SK-N-SH (cell line): ENCODE results near the gene ZBTB5. TPM values are rescaled to one million over a fixed set of nuclear protein-coding genes. Genes with fewer than 3 reads are reported as not detected.

Experiments
- CTCF ChIA-PET: fragments of 300-600, 350-600 bp; formaldehyde crosslinking; extraction: SDS; loops from one replicate; lab custom pipeline; 2021; lab: Yijun Ruan, JAX
- POLR2A ChIA-PET: fragments of 350-600 bp; sonication (Branson Sonifier 250); formaldehyde crosslinking; extraction: SDS; loops from one replicate; lab custom pipeline; 2020; ENCODE audit warnings: antibody characterized with exemption, inconsistent platforms; lab: Yijun Ruan, JAX
- DNase-seq: peaks from one replicate; pipeline ENCODE4 v3.0.0; 2012
- H2AFZ ChIP-seq: fragments of 200-600 bp; sonication (generic); 2 replicates; pipeline ENCODE4 v1.8.1; 2016; ENCODE audit warnings: antibody characterized with exemption, mild to moderate bottlenecking, low read depth
- H3F3A ChIP-seq: fragments of 200-600 bp; sonication (generic); replicated peaks from 2 replicates; pipeline ENCODE3; 2016; ENCODE audit warnings: antibody characterized with exemption, mild to moderate bottlenecking; ENCODE audit not compliant: insufficient read depth
- H3K27ac ChIP-seq, 2 experiments: fragments of 200-500 bp in 1 of 2; fragments of 200-600 bp in 1 of 2; sonication (Bioruptor generic) in 1 of 2; sonication (generic), shearing (Covaris generic) in 1 of 2; 2 replicates each; pipeline versions ENCODE4 v1.5.1 to v1.6.1; 2014 to 2016; ENCODE audit warnings: low read depth in 2 of 2, inconsistent platforms in 1 of 2, low read length in 1 of 2, mild to moderate bottlenecking in 1 of 2, mixed read lengths in 1 of 2
- H3K27me3 ChIP-seq: fragments of 200-600 bp; sonication (generic), shearing (Covaris generic); 2 replicates; pipeline ENCODE4 v1.6.1; 2016; ENCODE audit warnings: mixed run types; ENCODE audit not compliant: insufficient read depth
- H3K36me3 ChIP-seq, 2 experiments: fragments of 200-500 bp in 1 of 2; fragments of 200-600 bp in 1 of 2; sonication (Bioruptor generic) in 1 of 2; sonication (generic) in 1 of 2; replicated peaks in 1 of 2; 2 replicates each; pipeline versions ENCODE3 to v1.5.1; 2014 to 2016; ENCODE audit warnings: low read length in 1 of 2, mild to moderate bottlenecking in 1 of 2; ENCODE audit not compliant: insufficient read depth in 2 of 2, control insufficient read depth in 1 of 2
- H3K4me1 ChIP-seq, 2 experiments: fragments of 200-500 bp in 1 of 2; fragments of 200-600 bp in 1 of 2; sonication (Bioruptor generic) in 1 of 2; sonication (generic), shearing (Covaris generic) in 1 of 2; 2 replicates each; pipeline versions ENCODE4 v1.5.1 to v1.6.1; 2014 to 2016; ENCODE audit warnings: low read depth in 1 of 2, low read length in 1 of 2, mixed run types in 1 of 2; ENCODE audit not compliant: insufficient read depth in 2 of 2, control insufficient read depth in 1 of 2
- H3K4me2 ChIP-seq: fragments of 200-600 bp; sonication (generic), shearing (Covaris generic); 2 replicates; pipeline ENCODE4 v1.6.1; 2017; ENCODE audit warnings: mixed run types
- H3K4me3 ChIP-seq, 2 experiments: fragments of 200-500 bp in 1 of 2; fragments of 200-600 bp in 1 of 2; sonication (Bioruptor generic) in 1 of 2; sonication (generic), shearing (Covaris generic) in 1 of 2; 2 replicates each; pipeline versions ENCODE4 v1.5.1 to v1.8.1; 2014 to 2016; ENCODE audit warnings: low read depth in 2 of 2, inconsistent platforms in 1 of 2, low read length in 1 of 2, mild to moderate bottlenecking in 1 of 2, mixed read lengths in 1 of 2, moderate library complexity in 1 of 2
- H3K79me2 ChIP-seq: fragments of 200-600 bp; sonication (generic); 2 replicates; pipeline ENCODE4 v1.8.1; 2017; ENCODE audit warnings: mild to moderate bottlenecking; ENCODE audit not compliant: insufficient read depth
- H3K9ac ChIP-seq: fragments of 200-600 bp; sonication (generic); 2 replicates; pipeline ENCODE4 v1.6.1; 2017; ENCODE audit warnings: mixed run types
- H3K9me2 ChIP-seq: fragments of 200-600 bp; sonication (generic); 2 replicates; pipeline ENCODE4 v1.6.1; 2017; ENCODE audit warnings: mixed run types
- H3K9me3 ChIP-seq: fragments of 200-600 bp; sonication (generic); 2 replicates; pipeline ENCODE4 v1.6.1; 2017; ENCODE audit warnings: mixed run types, mild to moderate bottlenecking, moderate library complexity
- H4K20me1 ChIP-seq: fragments of 200-600 bp; sonication (generic); 2 replicates; pipeline ENCODE4 v1.6.1; 2017; ENCODE audit warnings: mild to moderate bottlenecking, mixed run types; ENCODE audit not compliant: insufficient read depth
- ELF1 ChIP-seq: IDR thresholded peaks from 2 replicates; pipeline ENCODE4 v1.4.0; 2012
- EZH2phosphoT487 ChIP-seq: fragments of 200-600 bp; sonication (generic); IDR thresholded peaks from 2 replicates; pipeline ENCODE4 v1.6.1; 2017; ENCODE audit warnings: low read depth, mixed run types, mild to moderate bottlenecking, antibody characterized with exemption, moderate library complexity, borderline replicate concordance
- FOSL2 ChIP-seq: IDR thresholded peaks from 2 replicates; pipeline ENCODE4 v1.4.0; 2012; ENCODE audit warnings: low read depth, mild to moderate bottlenecking, moderate library complexity, borderline replicate concordance
- GABPA ChIP-seq: IDR thresholded peaks from 2 replicates; pipeline ENCODE4 v1.4.0; 2012; ENCODE audit warnings: low read depth, mild to moderate bottlenecking
- IRF3 ChIP-seq: fragments of 150-350 bp; IDR thresholded peaks from 2 replicates; pipeline ENCODE4 v1.6.1; 2016; ENCODE audit warnings: mild to moderate bottlenecking, low read depth, low read length
- MAX ChIP-seq: IDR thresholded peaks from 2 replicates; pipeline ENCODE4 v1.4.0; 2012; ENCODE audit warnings: low read depth
- MEF2A ChIP-seq: IDR thresholded peaks from 2 replicates; pipeline ENCODE4 v1.4.0; 2012; ENCODE audit warnings: low read depth, borderline replicate concordance
- MXI1 ChIP-seq: IDR thresholded peaks from 2 replicates; pipeline ENCODE4 v1.6.1; 2012; ENCODE audit warnings: mild to moderate bottlenecking, low read depth, low read length, improper control_type of control experiment
- POLR2AphosphoS5 ChIP-seq: IDR thresholded peaks from 2 replicates; pipeline ENCODE4 v1.6.1; 2012; ENCODE audit warnings: low read depth, low read length
- RAD21 ChIP-seq: IDR thresholded peaks from 2 replicates; pipeline ENCODE4 v1.6.1; 2012; ENCODE audit warnings: mild to moderate bottlenecking, low read length
- REST ChIP-seq: IDR thresholded peaks from 2 replicates; pipeline ENCODE4 v1.6.1; 2012; ENCODE audit warnings: mild to moderate bottlenecking, low read depth, low read length, moderate library complexity
- RFX5 ChIP-seq: IDR thresholded peaks from 2 replicates; pipeline ENCODE4 v1.6.1; 2012; ENCODE audit warnings: mild to moderate bottlenecking, improper control_type of control experiment, low read length
- RXRA ChIP-seq: IDR thresholded peaks from 2 replicates; pipeline ENCODE4 v1.4.0; 2012; ENCODE audit warnings: low read depth, mild to moderate bottlenecking, borderline replicate concordance
- SIN3A ChIP-seq: IDR thresholded peaks from 2 replicates; pipeline ENCODE4 v1.6.1; 2012; ENCODE audit warnings: low read depth, mild to moderate bottlenecking, low read length, moderate library complexity, borderline replicate concordance
- SMC3 ChIP-seq: IDR thresholded peaks from 2 replicates; pipeline ENCODE4 v1.6.1; 2012; ENCODE audit warnings: low read depth, low read length, improper control_type of control experiment
- TAF1 ChIP-seq: IDR thresholded peaks from 2 replicates; pipeline ENCODE4 v1.6.1; 2012; ENCODE audit warnings: low read depth, mild to moderate bottlenecking, low read length, moderate library complexity, borderline replicate concordance
- TCF12 ChIP-seq: IDR thresholded peaks from 2 replicates; pipeline ENCODE4 v1.4.0; 2012
- USF1 ChIP-seq: IDR thresholded peaks from 2 replicates; pipeline ENCODE4 v1.4.0; 2012; ENCODE audit warnings: low read depth, borderline replicate concordance
- USF2 ChIP-seq: fragments of 150-350 bp; IDR thresholded peaks from 2 replicates; pipeline ENCODE4 v1.6.1; 2017; ENCODE audit warnings: antibody characterized with exemption, low read length, low read depth, borderline replicate concordance
- WGBS: methylation state at CpG from one replicate; pipeline ENCODE4 v1.1.6; 2017; ENCODE audit warnings: low lambda C conversion rate; 5-methylcytosine and 5-hydroxymethylcytosine counted together
- polyA plus RNA-seq, 3 experiments: library from polyadenylated mRNA; depleted of rRNA; stranded (reverse); fragments of >200 nt; gene quantifications; 2 replicates each; pipeline ENCODE4 v1.2.3, GENCODE V29; 2012

ZBTB5 gene
- polyA plus RNA-seq, 1 of the 3 experiments (the other 2 are of a cell fraction) = 6.3 TPM

- ChIA-PET CTCF (no interaction called here), POLR2A (interaction anchor here (0.6 kb wide), 2 partner anchors 10 to 481 kb away, joined by 3 to 5 read pairs; no protein-coding TSS in a partner anchor)
- Histone ChIP-seq H3K9me3 (no peaks in the 10 kb centered on the region), H4K20me1 (peaks cover 75% of the 10 kb centered on the region), H3K9ac (no peak overlapping the region), H3K27ac (no peak overlapping the region; a peak in 1 of 4 replicates), H3F3A (peaks cover 8% of the 10 kb centered on the region), H3K27me3 (no peaks in the 10 kb centered on the region), H3K79me2 (peaks cover 99% of the 10 kb centered on the region), H3K9me2 (no peaks in the 10 kb centered on the region), H3K4me3 (no peak overlapping the region), H3K4me1 (peaks cover 3 to 4% of the 10 kb centered on the region in 2 experiments; a peak in 2 of 4 replicates), H3K36me3 (peaks cover 0 to 21% of the 10 kb centered on the region in 2 experiments), H3K4me2 (no peak overlapping the region), H2AFZ (no peak overlapping the region)
- 69% methylated on average over 1 of the region's 1 CpG for WGBS
- TF ChIP-seq SMC3 = no peak
- DNase-seq = no peak
Measured at GRCh38 chr9:37452611-37453010, 12.6 kb downstream of the ZBTB5 start.

GRCh38 chr9:37451628-37452027 lies 13.6 kb downstream of the ZBTB5 start:
- peaks cover 75% of the 10 kb centered on the region for H4K20me1 ChIP-seq
- ChIA-PET CTCF (interaction anchor here (1.5 kb wide), 1 partner anchor 15 kb away, joined by 3 read pairs; no protein-coding TSS in a partner anchor), POLR2A (no interaction called here)
- no peak overlapping the region for H3K4me3 ChIP-seq
- no peaks in the 10 kb centered on the region for H3K9me2 ChIP-seq
- peaks cover 99% of the 10 kb centered on the region for H3K79me2 ChIP-seq
- no peak overlapping the region for H3K9ac ChIP-seq
- H3K9me3 ChIP-seq = no peaks in the 10 kb centered on the region
- no peak for DNase-seq
- H3K27ac ChIP-seq = no peak overlapping the region
- H3K4me1 ChIP-seq = peaks cover 4 to 6% of the 10 kb centered on the region in 2 experiments; a peak in 2 of 4 replicates
- 85% methylated on average over 3 of the region's 3 CpGs for WGBS
- H3K4me2 ChIP-seq = no peak overlapping the region
- H2AFZ ChIP-seq = no peak overlapping the region
- H3K36me3 ChIP-seq = peaks cover 0 to 31% of the 10 kb centered on the region in 2 experiments
- TF ChIP-seq EZH2phosphoT487 (no peak), TCF12 (no peak), SMC3 (no peak), ELF1 (no peak), TAF1 (no peak), RFX5 (no peak), RAD21 (no peak), MXI1 (no peak), REST (no peak), GABPA (no peak), RXRA (no peak), POLR2AphosphoS5 (no peak), SIN3A (no peak), IRF3 (no peak), FOSL2 (no peak), USF1 (no peak), USF2 (no peak), MEF2A (no peak), MAX (no peak)
- H3K27me3 ChIP-seq = no peaks in the 10 kb centered on the region
- H3F3A ChIP-seq = peaks cover 12% of the 10 kb centered on the region
